Measurements from ENCODE around the gene NCK2. TPM values are rescaled to one million over a fixed set of nuclear protein-coding genes. Genes with fewer than 3 reads are reported as not detected.

Gene NCK2
- polyA plus RNA-seq, 12 donors = 62.4 to 93.8 (median 72.3) TPM; not detected in 1

- no peak for DNase-seq
Measured at GRCh38 chr2:105773568-105773967, 28.9 kb downstream of the NCK2 start.

GRCh38 chr2:105774781-105775337, 30.1 kb downstream of the NCK2 start:
- no peak for DNase-seq

DNA sequence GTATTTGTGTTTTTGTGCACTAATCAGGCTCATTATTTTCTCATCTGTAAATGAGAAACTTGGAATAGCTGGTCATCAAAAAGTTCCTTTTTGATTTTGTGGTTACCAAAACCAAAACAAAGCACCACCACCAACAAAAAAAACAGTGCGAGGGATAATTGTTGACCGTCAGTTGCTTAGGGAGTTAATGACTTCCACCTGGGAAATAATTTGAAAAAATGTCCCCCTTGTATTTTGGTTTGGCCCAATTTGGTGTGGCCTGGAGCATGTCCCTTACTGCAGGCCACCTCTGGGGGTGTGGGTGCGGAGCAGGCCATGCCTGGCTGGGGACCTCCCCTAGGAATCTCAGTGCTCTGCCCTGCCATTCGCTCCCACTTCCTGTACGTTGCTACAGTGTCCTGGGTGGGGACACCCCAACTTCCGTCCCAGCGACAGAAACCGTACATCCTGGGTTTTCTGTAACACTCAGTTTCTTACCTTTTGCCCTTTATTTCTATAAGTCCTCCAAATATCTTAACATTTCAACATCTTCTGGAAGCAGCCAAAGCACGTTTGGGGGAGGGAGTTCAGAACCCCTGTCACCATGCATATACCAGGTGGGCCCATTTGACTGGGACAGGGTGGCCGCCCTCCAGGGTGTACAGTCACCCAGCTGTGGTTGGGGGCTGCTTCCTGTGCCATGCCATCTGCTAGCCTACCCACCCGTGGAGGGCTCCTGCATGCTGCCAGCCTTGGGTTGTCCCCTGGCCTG, 31.3 kb downstream of the NCK2 start:
- DNase-seq = no peak

DNA sequence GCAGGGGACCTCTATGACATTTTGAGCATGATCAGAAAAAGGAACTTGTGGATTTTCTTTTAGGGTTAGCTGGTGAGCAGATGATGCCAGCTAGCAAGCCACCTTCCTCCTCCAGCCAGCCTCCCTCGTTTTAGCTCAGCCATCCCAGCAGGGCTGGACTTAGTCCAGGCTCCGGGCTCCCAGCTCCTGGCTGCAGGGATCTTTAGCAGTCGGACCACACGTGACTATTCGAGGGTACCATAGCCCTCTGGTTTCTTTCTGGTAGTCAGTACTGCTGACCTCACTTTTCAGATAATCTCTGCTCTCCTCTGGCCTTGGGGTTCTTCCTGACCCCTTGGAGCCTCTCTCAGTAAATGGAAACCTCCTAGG, 31.8 kb downstream of the NCK2 start:
- DNase-seq = no peak

GRCh38 chr2:105777031-105777482, 32.3 kb downstream of the NCK2 start:
- DNase-seq = no peak

- DNase-seq = no peak
Measured at GRCh38 chr2:105777506-105778055, 32.9 kb downstream of the NCK2 start.

DNA sequence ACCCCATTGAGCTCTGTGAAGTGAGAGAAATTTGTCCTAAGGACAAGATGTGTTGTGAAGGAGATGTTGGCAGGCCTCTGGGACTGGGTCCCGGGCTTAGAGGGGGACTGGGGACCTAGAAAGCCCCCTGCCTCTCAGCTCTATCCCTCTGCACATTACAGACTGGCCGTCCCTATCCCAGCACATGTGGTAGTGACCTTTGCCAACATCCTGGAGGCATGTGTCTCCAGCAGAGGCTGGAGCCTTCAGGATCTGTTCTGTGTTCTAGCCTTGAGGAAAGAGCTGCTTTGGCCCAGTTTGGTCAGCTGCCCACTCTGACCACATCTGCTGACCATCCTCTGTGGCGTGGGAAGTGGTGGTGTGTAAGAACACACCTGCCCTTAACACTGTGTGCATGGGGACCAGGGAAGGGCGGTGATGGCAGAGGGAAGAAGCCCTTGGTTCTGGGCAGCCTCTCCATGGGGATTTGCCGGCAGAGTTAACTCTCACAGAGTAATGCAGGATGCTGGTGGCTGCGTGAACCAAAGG, 33.4 kb downstream of the NCK2 start:
- DNase-seq = no peak

DNA sequence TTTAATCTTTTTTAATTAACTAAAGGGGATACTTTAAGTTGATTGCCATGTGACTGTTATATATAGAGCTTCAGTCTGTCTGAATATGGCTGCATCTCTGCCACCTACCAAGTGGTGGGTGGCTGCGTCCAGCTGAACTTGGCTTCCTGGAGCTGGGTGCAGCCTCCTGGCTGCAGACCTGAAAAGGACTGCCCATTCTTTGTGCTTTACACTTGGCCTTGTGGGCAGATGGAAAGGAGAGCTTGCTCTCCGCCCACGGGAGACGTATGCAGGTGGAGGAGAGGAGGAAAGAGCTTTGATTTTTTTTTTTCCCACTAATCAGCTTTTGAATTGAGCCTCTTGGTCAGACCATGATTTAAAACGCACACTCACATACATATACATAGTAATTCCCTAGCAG, 34.7 kb downstream of the NCK2 start:
- DNase-seq = no peak

DNA sequence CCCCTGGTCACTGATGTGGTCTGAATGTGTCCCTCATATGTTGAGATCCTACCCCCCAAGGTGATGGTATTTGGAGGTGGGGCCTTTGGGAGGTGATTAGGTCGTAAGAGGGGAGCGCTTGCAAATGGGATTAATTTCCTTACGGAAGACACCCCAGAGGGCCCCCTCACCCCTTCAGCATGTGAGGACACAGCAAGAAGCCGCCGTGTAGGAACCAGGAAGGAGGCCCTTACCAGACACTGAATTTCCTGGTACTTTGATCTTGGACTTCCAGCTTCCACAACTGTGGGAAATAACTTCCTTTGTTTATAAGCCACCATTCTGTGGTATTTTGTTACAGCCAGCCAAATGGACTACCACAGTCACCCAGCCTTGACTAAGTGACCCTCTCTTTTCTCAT, 35.9 kb downstream of the NCK2 start:
- no peak for DNase-seq

- DNase-seq = no peak
Measured at GRCh38 chr2:105781274-105781978, 36.7 kb downstream of the NCK2 start.

- no peak for DNase-seq
Measured at GRCh38 chr2:105782123-105782522, 37.4 kb downstream of the NCK2 start.

DNA sequence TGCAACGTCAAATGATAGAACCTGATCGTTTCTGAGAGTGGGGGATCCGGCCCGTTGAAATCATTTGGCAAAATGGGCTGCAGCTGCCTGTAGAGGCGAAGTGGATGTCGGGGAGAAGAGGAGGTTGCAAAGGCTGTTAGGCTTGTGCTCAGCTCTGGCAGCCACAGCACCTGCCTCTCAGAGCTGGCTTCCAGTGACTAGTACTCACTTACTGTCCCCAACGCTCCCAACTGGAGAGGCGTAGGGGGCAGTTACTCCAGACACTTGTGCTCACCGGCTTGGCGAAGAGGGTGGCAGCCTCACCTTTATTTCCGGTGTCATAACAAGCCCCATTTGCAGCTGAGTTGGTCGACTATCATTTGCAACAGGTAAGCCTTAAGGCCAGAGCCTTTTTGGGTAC, 37.9 kb downstream of the NCK2 start:
- no peak for DNase-seq

GRCh38 chr2:105783151-105783738, 38.5 kb downstream of the NCK2 start:
- DNase-seq = no peak

GRCh38 chr2:105783972-105784371, 39.3 kb downstream of the NCK2 start:
- no peak for DNase-seq

GRCh38 chr2:105784589-105784988, 39.9 kb downstream of the NCK2 start:
- no peak for DNase-seq

DNA sequence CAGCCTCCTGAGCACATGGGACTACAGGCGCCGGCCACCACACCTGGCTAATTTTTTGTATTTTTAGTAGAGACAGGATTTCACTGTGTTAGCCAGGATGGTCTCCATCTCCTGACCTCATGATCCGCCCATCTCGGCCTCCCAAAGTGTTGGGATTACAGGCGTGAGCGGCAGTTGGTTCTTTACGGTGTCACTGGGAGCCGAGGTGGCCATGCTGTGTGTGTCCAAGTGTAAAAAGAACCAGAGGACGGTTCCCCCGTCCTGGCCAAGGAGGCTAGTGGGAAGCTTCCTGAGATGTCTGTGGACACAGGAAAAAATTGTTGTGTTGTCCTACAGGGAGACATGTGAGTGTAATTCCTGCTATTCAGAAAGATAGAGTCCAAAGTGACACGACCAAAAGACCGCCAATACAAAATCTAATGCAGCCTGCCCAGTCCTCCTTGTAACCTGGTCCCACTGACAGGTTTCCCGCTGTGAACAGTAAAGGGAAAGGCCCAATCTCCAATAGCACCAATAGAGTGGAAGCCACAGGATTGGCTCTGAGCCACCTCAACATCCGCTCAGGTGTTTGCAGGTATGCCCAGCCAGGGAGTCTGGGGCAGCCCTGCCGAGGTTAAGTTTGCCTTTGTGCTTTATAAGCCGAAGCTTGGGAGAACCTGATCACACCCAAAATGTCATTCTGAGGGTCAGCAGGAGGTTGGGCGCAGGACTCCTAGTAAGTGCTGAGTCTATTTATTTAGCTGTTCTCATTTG, 40.6 kb downstream of the NCK2 start:
- DNase-seq = no peak

- DNase-seq = no peak
Measured at GRCh38 chr2:105786231-105787230, 41.8 kb downstream of the NCK2 start.

DNA sequence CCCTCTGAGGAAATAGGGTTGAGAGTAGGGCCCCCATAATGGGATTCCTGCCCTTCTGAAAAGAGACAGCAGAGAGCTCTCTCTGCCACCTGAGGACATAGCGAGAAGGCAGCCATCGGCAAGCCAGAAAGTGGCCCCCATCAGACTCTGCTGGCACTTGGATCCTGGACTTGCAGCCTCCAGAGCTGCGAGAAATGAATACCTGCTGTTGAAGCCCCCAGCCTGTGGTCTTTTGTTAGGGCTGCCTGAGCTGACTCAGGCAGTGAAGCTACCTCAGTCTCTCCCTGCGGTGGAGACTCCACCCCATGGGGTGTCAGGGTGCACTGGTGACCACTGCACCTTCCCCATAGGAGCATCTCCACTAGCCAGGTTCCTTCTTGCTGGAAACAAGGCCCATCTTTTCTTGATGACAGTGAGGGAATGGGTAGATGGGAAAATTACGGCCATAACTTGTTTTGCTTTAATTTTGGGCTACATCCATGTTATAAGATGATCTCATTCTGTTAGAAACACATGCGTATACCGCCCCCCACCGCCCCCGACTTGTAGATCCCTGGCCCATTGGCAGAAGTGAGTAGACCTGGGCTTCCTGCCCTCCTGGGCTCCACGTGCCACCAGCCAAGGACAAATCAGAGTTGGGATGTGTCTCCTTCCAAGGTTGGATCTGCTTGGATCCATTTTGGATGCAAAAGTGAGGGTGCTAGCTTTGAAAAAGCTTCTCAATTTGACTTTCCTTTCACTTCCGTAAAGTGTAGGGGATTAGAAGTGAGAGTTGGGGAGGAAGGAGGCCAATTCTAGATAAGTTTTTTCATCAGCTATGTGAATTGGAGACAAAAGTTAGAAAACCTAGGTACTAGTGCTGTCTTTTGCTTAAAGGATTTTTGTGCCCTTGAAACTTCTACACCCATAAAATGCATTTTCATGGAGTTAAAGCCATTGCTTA, 42.9 kb downstream of the NCK2 start:
- DNase-seq = no peak

All from muscle of arm (tissue), 12 donors.